Measurements from ENCODE around the gene VPS36.
"Not testable (repeated sequence)": the region's sequence is repeated elsewhere in the genome, so short reads cannot be mapped to it uniquely, and the experiment has no call there.

The VPS36 gene, protein sequence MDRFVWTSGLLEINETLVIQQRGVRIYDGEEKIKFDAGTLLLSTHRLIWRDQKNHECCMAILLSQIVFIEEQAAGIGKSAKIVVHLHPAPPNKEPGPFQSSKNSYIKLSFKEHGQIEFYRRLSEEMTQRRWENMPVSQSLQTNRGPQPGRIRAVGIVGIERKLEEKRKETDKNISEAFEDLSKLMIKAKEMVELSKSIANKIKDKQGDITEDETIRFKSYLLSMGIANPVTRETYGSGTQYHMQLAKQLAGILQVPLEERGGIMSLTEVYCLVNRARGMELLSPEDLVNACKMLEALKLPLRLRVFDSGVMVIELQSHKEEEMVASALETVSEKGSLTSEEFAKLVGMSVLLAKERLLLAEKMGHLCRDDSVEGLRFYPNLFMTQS

GRCh38 chr13:52450012-52450792, at the start of gene VPS36:
Gene VPS36, minus strand, starts transcription at chr13:52450634. Its CDS starts 40 bp downstream, at chr13:52450594.
- DNase-seq (ENCODE audit: low spot score) = peak; percentile 97

GRCh38 chr13:52497979-52498378, 47.5 kb upstream of the VPS36 start:
- DNase-seq (ENCODE audit: low spot score) = not testable (repeated sequence)

GRCh38 chr13:52494241-52494640, 43.8 kb upstream of the VPS36 start:
- not testable (repeated sequence) for DNase-seq (ENCODE audit: low spot score)

- not testable (repeated sequence) for DNase-seq (ENCODE audit: low spot score)
These were observed 40.6 kb upstream of the VPS36 start for GRCh38 chr13:52491015-52491414.

DNA sequence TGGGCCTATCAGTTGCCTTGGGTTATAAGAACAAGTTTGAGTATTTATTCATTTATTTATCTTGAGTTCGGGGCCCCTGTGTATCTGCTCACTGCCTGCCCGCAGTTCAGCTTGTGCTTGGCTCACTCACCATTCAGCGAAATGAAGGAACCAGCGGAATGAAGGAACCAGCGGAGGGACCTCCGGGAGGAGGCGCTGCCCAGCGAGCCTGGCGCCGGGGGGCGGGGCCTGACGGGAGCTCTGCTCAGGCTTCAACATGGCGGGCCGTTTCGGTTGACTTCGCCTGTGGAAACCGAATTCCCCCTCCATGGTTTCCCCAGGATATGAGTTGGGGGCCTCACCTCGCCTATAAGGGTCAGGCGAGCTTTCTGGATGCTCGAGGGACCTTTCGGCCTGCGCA, 38.3 kb upstream of the VPS36 start:
- DNase-seq (ENCODE audit: low spot score) = not testable (repeated sequence)

GRCh38 chr13:52487078-52487477, 36.6 kb upstream of the VPS36 start:
- not testable (repeated sequence) for DNase-seq (ENCODE audit: low spot score)

DNA sequence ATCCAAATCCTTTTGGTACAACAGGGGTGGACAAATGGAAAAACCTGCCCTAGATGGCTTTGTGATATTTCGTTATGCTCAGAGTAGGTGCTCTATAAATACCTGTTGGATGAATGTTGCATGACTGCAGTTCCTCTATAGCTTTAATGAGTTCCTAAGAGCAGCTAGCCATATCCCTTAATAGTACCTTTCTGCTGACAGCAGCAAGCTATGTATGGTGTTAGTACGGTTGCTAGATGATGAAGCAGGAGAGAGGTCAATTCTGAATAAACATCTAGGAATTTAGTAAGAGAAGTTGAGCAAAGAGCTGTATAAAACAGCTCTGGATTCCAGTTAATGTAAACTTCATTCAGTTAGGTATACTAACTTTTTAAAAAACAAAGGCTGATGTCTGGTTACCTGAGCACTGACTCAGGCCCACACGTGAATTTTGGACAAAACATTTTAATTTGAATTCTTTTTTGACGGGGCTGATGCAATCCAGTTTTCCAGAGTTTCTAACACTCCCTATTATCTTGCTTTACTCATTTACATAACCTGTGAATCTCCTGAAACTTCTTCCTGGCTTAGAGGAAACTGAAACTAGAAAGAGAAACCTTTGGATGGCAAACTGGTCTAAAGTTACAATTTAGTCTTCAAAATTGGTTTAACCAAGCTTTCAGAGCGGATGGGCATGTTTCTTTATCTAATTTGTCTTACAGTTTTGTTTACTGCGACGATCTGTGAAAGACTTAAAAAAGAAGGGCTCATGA, 30.4 kb upstream of the VPS36 start:
- DNase-seq (ENCODE audit: low spot score) = not testable (repeated sequence)

DNA sequence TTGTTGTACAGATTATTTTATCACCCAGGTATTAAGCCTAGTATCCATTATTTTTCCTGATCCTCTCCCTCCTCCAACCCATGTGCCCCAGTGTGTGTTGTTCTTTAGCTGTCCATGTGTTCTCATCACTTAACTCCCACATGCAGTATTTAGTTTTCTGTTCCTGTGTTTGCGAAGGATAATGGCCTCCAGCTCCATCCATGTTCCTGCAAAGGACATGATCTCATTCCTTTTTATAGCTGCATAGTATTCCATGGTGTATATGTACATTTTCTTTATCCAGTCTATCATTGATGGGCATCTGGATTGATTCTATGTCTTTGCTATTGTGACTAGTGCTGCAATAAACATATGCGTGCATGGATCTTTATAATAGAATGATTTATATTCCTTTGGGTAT, 18.1 kb upstream of the VPS36 start:
- not testable (repeated sequence) for DNase-seq (ENCODE audit: low spot score)

- no peak for DNase-seq (ENCODE audit: low spot score)
These were observed 13.1 kb upstream of the VPS36 start for GRCh38 chr13:52463526-52463925.

- no peak for DNase-seq (ENCODE audit: low spot score)
These were observed 10.8 kb upstream of the VPS36 start for GRCh38 chr13:52461265-52461664.

DNA sequence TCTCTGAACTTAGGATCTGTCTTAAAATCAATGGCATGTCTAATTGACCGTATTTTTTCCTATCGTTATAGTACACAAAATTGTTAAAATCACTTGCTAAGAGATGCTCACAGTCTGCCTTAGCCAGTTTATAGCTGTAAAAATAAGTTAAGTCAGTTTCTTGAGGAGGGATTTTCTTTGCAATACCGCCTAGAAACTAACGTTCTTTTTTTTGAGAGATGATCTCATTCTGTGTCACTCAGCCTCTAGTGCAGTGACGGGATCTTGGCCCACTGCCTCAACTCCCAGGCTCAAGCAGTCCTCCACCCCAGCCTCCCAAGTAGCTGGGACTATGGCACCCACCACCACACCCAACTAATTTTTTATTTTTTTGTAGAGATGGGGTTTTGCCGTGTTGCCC, 9.2 kb upstream of the VPS36 start:
- DNase-seq (ENCODE audit: low spot score) = no peak

GRCh38 chr13:52455677-52456041, 5.2 kb upstream of the VPS36 start:
- DNase-seq (ENCODE audit: low spot score) = peak; percentile 70

DNA sequence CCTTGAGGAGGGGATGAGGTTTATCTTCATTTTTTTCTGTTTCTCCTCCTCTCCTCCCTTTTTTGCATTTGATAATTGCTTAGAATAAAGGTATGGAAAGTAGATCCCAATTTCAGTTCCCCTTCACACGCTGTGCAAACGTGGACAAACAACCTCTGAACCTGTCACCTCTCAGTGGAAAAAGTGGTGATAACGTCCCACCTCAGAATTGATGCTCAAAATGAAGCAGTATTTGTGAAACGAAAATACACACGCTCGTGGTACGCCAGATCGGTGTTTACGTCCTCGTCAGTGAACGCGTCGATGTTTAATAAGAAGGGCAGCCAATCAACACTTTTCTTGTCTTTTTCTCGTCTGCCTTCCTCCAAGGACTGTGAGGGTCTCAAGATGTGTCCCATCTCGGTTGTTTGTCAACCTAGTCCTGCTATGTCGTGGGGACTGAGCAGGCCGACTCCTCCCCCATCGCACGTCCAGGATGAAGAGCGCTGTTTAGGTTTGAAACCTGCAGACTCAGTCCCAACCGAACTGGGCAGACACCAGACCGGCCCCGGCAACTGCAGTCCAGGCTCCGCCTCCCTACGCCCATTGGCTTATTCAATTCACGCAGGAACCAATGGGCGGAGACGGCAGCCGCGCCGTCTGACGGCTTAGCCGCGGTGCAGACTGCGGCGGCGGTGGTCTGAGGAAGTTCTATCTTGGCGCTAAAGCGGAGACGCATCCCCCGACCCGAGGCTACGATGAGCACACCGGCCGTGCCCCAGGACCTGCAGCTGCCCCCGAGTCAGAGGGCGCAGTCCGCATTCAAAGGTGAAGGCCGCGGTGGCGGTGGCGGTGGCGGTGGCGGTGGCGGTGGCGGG, 4.6 kb upstream of the VPS36 start, which contains the start of gene CKAP2:
Gene CKAP2 (plus strand): TSS at position 659 of the 857 bp plus-strand sequence. CDS start 79 bp downstream, at position 738.
- peak; percentile 97 for DNase-seq (ENCODE audit: low spot score)

DNA sequence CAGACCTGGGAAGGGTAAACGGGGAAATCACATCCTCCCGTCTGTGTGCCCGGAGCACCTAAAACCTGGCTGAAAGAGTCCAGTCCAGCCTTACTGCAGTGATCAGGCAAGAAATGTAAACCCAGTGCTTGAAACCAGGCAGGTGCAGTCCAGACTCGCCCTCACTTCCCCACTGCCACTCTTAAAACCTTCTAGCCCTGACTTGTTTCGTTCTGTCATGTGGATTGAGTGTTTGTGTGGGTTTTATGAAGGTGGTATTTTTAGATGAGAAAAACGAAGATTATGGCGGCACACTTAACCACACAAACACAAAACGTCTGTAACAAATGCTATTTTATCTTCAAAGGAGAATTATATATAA, 4.0 kb upstream of the VPS36 start:
- peak; percentile 16 for DNase-seq (ENCODE audit: low spot score)

DNA sequence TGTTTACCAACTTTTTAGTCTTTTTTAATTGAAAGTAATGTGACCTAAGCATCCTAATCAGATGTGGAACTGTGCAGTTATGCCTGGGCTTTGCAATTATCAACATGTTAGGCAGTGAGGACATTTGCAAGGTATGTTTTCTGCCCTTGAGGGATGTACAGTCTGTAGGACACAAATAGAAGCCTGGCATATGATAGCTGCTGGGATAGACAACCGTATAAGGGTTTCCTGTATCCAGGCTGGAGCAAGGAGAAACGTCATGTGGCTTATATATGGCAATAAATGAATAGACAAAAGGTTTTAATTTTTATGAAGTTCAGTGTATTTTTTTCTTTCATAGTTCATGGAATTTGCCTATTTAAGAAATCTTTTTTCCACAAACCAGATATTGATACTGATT, 2.0 kb upstream of the VPS36 start:
- DNase-seq (ENCODE audit: low spot score) = no peak

DNA sequence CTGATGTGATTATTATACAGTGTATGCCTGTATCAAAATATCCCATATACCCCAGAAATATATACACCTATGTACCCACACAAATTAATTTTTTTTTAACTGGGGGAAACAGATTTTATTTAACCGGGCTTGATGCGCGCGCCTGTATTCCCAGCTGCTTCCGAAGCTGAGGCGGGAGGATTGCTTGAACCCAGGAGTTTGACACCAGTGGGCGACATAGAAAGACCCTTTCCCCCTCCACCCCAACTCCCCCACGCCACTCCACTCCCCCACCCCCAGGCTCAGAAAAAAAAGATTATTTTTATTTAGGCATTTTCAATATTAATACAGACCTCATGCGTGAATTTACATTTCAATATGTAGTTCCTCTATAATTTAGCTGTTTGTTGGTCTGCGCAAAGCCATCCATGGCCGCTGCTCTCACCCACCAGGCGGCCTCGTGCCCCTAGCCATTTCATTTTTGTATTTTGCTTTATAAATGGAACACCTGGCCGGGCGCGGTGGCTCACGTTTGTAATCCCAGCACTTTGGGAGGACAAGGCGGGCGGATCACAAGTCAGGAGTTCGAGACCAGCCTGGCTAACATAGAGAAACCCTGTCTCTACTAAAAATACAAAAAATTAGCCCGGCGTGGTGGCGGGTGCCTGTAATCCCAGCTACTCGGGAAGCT, 836 bp upstream of the VPS36 start:
- no peak for DNase-seq (ENCODE audit: low spot score)

DNA sequence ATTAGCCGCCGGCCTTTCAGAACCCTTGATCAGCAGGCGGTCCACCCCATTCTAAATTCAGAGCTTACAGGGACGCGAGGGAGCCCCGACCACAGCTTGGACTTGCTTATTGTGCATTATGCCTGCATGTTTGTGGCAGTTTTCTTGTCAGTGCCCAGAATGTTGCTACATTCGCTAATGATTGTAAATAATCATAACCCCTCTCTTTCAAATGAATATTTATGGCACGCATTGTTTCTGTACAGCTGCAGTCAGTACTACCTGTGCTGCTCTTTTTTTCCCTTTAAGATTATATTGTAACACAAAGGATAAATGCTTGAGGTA, 321 bp upstream of the VPS36 start:
- no peak for DNase-seq (ENCODE audit: low spot score)

- DNase-seq (ENCODE audit: low spot score) = no peak
These were observed 963 bp downstream of the VPS36 start for GRCh38 chr13:52449331-52450011.

DNA sequence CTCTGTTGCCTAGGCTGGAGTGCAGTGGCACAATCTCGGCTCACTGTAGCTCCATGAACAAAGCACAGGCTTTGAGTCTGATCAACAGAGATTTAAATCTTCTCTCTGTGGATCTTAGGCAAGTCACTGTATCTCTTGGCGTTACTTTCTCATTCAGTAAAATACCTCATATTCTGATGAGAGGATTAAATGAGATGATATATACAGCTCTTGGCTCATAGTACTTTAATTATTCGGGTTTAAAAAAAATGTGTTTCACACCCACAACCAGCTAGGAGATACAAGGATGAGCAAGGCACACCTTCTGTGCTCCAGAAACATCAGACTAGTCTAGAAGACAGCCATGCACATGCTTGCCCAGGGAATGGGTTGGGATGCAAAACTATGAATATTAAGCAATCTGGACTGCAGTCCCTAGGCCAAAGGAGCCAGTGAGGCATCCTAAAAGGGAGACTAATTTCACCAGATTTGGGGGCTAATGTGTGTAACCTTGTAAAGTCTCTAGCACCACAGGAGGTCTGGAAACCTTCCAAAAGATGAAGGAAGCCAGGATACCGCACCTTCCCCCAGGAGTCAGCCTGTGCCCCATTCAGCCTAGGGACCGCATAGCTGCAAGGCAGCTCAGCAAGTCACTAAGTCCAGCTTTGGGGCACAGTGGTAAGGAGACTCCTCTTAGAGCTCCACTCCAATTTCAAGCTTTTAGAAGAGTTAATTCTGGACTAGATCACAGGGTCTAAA, 2.5 kb downstream of the VPS36 start:
- no peak for DNase-seq (ENCODE audit: low spot score)

GRCh38 chr13:52447354-52447753, 3.1 kb downstream of the VPS36 start:
- DNase-seq (ENCODE audit: low spot score) = no peak
